Urinary bladder (tissue), 4 donors: ENCODE measurements around the gene FKBP15. TPM values are rescaled to one million over a fixed set of nuclear protein-coding genes. Genes with fewer than 3 reads are reported as not detected.
"Not testable (repeated sequence)": the region's sequence is repeated elsewhere in the genome, so short reads cannot be mapped to it uniquely, and the experiment has no call there.

Source experiments
- DNase-seq: peaks from one replicate; pipeline ENCODE4 v3.0.0-alpha.2; 2015; ENCODE audit errors: extremely low spot score
- H3K27ac ChIP-seq: one replicate; pipeline ENCODE4 v1.5.1; 2013; ENCODE audit warnings: low read depth, mild to moderate bottlenecking, moderate library complexity
- H3K36me3 ChIP-seq: one replicate; pipeline ENCODE4 v1.6.1; 2013; ENCODE audit warnings: mild to moderate bottlenecking, moderate library complexity; ENCODE audit not compliant: insufficient read depth
- H3K4me1 ChIP-seq: one replicate; pipeline ENCODE4 v1.6.1; 2013; ENCODE audit warnings: mild to moderate bottlenecking, moderate library complexity; ENCODE audit not compliant: insufficient read depth
- H3K4me3 ChIP-seq: one replicate; pipeline ENCODE4 v1.5.1; 2013; ENCODE audit warnings: low read depth, low read length
- WGBS: extraction: QIAGEN DNeasy Blood & Tissue Kit; methylation state at CpG from one replicate; pipeline ENCODE4 v1.1.7; 2013; 5-methylcytosine and 5-hydroxymethylcytosine counted together
- polyA plus RNA-seq: library from polyadenylated mRNA; stranded (reverse); fragments of 200-250 nt; gene quantifications from one replicate; pipeline ENCODE4 v1.2.3, GENCODE V29; 2013
- total RNA-seq: library from RNA; depleted of rRNA; stranded (reverse); fragments of >200 nt; gene quantifications from one replicate; pipeline ENCODE4 v1.2.3, GENCODE V29; 2014
- donor health status: healthy with polysubstance abuse.
- donor health status: healthy.

FKBP15 gene
- total and polyA plus RNA-seq, 2 donors = 18.2 to 33.6 TPM

DNA sequence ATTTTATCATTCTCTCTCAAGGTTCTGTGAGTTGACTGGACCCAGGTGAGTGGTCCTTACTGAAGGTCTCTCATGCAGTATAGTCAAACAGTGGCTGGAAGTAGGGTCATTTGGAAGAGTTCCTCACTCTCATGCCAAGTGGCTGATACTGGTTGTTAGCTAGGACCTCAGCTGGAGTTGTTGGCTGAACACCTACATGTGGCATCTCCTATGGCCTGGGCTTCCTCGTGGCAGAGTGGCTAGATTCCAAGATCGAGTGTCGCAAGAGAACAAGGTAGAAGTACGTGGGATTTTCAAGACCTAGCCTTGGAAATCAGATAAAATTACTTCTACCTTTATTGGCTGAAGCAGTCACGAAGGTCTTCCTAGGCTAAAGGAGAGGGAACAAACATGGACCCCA is 62.6 kb downstream of the FKBP15 start:
- H3K36me3 ChIP-seq = no peaks in the 10 kb centered on the region
- no peak overlapping the region for H3K4me3 ChIP-seq
- 89% methylated on average over 5 of the region's 5 CpGs for WGBS

GRCh38 chr9:113156880-113157279 is 64.2 kb downstream of the FKBP15 start:
- no peak overlapping the region for H3K27ac ChIP-seq
- 80% methylated on average over 1 of the region's 1 CpG for WGBS
- H3K4me3 ChIP-seq = no peak overlapping the region
- H3K36me3 ChIP-seq = no peaks in the 10 kb centered on the region
- no peak for DNase-seq
- H3K4me1 ChIP-seq = no peaks in the 10 kb centered on the region

More for the DNA sequence above, 62.6 kb downstream of the FKBP15 start:
- Histone ChIP-seq H3K27ac (no peak overlapping the region), H3K4me1 (no peaks in the 10 kb centered on the region)
- no peak for DNase-seq

GRCh38 chr9:113155911-113156588 is 65.0 kb downstream of the FKBP15 start:
- Histone ChIP-seq H3K4me3 (no peak overlapping the region), H3K27ac (no peak overlapping the region), H3K36me3 (no peaks in the 10 kb centered on the region), H3K4me1 (no peaks in the 10 kb centered on the region)
- no peak for DNase-seq
- WGBS = 35% methylated on average over 7 of the region's 7 CpGs

- DNase-seq = no peak
- no peaks in the 10 kb centered on the region for H3K4me1 ChIP-seq
- WGBS = 53% methylated on average over 2 of the region's 2 CpGs
- H3K27ac ChIP-seq = no peak overlapping the region
- H3K4me3 ChIP-seq = no peak overlapping the region
- no peaks in the 10 kb centered on the region for H3K36me3 ChIP-seq
Measured at GRCh38 chr9:113154946-113155345, 66.1 kb downstream of the FKBP15 start.

DNA sequence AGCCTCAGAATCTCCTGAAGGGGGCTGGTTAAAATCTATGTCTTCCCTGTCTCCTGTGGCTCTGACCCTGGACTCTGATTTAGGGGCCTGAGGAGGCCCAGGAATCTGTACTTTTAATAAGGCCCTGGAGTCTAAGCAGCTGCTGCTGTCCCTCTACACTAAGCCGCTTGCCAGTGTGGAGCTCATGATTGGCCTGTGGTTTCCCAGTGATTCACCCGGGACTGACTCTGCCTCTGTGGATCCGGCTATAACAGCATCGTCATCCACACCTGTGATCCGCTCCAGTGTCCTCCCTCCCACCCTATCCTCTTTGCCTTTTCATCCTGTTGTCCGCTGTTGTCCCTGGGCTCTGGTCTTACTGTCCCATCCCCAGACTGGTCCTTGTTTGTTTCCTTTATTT is 66.6 kb downstream of the FKBP15 start:
- DNase-seq = no peak
- WGBS = 69% methylated on average over 6 of the region's 6 CpGs
- no peaks in the 10 kb centered on the region for H3K36me3 ChIP-seq
- H3K4me3 ChIP-seq = no peak overlapping the region
- no peaks in the 10 kb centered on the region for H3K4me1 ChIP-seq
- H3K27ac ChIP-seq = no peak overlapping the region

DNA sequence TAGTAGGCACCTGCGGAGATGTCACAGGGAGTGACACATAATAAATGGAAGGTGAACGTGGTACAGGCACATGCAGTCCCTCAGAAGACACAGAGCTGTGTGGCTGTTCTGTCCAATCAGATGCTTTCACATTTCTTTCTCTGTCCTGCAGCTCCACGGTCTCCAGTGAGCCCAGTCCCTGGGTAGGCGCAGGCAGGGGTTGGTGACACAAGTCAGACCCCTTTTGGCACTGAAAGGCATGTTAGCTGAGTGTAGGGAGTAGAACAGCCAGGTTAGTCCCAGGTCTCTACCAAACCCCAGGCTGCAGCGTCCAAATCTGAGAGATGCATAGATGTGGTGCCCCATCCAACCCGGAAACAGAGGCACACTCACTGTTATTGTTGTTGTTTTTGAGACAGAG is 67.5 kb downstream of the FKBP15 start:
- no peak for DNase-seq
- no peaks in the 10 kb centered on the region for H3K4me1 ChIP-seq
- no peak overlapping the region for H3K4me3 ChIP-seq
- H3K36me3 ChIP-seq = no peaks in the 10 kb centered on the region
- WGBS = 82% methylated on average over 6 of the region's 6 CpGs
- no peak overlapping the region for H3K27ac ChIP-seq

DNA sequence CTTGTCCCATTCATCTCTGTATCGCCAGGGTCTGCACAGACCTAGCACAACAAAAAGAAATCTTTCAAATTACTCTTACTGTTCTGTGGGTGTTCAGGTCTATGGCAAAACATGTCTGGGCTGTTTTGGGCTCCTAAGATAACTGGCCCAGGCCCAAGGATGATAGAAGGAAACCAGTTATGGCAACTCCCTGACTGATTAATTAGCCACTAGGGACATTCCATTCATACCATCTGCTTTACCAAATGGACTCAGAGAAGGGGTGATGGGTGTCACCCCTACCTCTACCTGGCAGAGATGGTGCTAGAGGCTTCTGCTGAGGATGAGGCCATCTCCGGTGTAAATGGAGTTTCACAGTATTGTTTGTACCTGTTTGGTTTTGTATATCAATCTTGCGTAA is 68.4 kb downstream of the FKBP15 start:
- WGBS = 92% methylated on average over 3 of the region's 3 CpGs
- H3K27ac ChIP-seq = no peak overlapping the region
- H3K4me3 ChIP-seq = no peak overlapping the region
- no peaks in the 10 kb centered on the region for H3K4me1 ChIP-seq
- no peak for DNase-seq
- H3K36me3 ChIP-seq = no peaks in the 10 kb centered on the region

GRCh38 chr9:113151696-113152630 is 69.1 kb downstream of the FKBP15 start:
- WGBS = 70% methylated on average over 11 of the region's 11 CpGs
- Histone ChIP-seq H3K36me3 (no peaks in the 10 kb centered on the region), H3K4me3 (peak overlapping the region; percentile 90), H3K4me1 (no peaks in the 10 kb centered on the region), H3K27ac (no peak overlapping the region)
- no peak for DNase-seq

DNA sequence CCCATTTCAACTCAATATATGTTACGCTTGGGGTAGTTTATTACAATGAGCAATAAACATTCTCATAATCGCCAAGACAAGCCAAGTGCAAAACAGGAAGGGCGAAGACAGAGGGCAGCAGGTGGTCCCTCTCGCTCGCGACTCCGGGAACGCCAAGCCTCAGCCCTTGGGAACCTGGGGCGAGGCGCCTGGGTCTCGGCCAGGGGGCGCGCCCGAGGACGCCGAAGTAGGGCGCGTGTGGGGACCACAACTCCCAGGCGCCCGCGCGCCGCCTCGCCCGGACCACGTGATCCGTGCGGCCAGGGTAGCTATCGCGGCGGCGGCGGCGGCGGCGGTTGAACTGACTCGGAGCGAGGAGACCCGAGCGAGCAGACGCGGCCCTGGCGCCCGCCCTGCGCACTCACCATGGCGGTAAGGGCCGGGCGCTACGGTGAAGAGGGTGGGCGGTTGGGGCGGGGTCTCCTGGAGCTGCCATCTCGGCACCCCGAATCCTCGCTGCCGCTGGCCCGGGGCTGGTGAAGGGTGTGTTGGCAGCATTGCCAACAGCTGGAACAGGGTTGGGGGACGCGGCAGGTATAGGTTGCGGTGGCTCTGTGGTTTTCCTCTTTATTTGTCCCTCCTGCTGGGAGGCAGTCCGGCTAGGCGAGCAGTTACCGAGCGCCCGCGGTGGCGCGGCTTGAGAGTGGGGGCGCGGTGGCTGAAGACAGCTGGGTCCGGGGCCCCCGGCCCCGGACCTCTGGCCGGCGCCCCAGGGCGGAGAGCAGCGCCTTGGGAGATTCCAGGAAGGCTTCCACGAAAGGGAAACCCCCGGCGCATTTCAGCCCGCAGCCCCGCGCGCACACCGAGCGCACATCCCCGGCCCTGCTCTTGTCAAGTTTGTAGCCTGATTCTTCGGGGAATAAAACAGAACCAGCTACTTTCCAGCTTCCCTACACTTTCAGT is 70.1 kb downstream of the FKBP15 start, which contains the start of gene SLC31A2:
Gene SLC31A2, plus strand, starts transcription at position 338 of the 942 bp plus-strand sequence. Its CDS starts 68 bp downstream, at position 406.
- peak within 1 kb of the TSS; percentile 62 for H3K27ac ChIP-seq
- H3K36me3 ChIP-seq = no peaks in the 10 kb centered on the region
- WGBS = under 1% methylated on average over 87 of the region's 87 CpGs
- no peaks in the 10 kb centered on the region for H3K4me1 ChIP-seq
- DNase-seq = peak; percentile 23
- peak within 1 kb of the TSS; percentile 90 for H3K4me3 ChIP-seq

DNA sequence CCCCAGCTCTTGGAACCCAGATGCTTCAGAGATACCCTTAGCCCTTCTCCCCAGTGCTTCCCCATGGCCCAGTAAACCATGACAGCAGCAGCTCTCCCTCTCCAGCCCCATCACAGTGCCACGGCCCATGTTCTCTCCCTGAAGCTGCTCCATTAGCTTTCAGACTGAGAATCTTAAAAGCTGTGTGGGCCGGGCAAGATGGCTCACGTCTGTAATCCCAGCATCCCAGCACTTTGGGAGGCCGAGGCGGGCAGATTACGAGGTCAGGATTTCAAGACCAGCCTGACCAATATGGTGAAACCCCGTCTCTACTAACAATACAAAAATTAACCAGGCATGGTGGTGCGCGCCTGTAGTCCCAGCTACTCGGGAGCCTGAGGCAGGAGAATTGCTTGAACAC is 71.5 kb downstream of the FKBP15 start:
- H3K4me1 ChIP-seq, H3K4me3 ChIP-seq, H3K27ac ChIP-seq, DNase-seq, H3K36me3 ChIP-seq: not testable (repeated sequence)
- 93% methylated on average over 10 of the region's 10 CpGs for WGBS

DNA sequence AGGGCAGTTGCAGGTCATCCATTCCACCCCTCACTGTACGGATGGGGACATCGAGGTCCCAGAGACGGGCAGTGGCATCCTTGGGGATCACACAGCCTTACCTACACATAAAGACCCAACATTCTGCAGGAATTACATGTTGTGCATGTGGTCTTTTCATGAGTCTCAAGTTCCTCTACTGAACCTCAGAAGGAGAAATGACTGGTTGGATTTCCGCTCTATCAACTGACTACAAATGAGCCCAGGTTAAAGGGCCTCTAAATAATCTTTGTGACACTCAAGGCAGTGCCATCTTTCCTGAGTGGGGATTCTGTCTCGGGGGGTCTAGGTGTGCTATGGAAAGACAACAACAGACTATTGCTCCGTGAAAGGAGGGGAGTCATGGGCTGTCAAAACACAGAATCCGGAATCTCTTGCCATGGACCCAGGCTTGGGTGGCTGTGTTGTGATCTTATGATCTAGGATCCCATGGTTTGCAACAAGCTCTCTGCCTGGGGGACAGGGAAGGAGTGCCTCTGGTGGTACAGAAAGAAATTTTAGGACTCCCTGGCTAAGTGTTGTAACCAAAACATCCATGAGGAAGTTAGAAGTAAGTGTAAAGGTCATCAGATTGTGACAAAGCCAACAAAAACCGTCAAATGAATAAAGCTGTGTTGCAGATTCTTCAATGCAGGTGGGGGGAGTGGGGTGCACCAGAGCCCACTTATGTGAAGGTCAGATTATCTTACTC is 72.1 kb downstream of the FKBP15 start:
- Histone ChIP-seq H3K36me3 (no peaks in the 10 kb centered on the region), H3K27ac (no peak overlapping the region), H3K4me1 (no peaks in the 10 kb centered on the region), H3K4me3 (no peak overlapping the region)
- 92% methylated on average over 8 of the region's 8 CpGs for WGBS
- DNase-seq = no peak

GRCh38 chr9:113148372-113148705 is 72.7 kb downstream of the FKBP15 start:
- no peak overlapping the region for H3K27ac ChIP-seq
- DNase-seq = no peak
- H3K36me3 ChIP-seq = no peaks in the 10 kb centered on the region
- no peaks in the 10 kb centered on the region for H3K4me1 ChIP-seq
- no peak overlapping the region for H3K4me3 ChIP-seq
- WGBS = 91% methylated on average over 6 of the region's 6 CpGs
